Gastroesophageal sphincter (tissue), 3 donors: ENCODE measurements around the gene SRRT.

Experiments
- EP300 ChIP-seq: sonication (generic); formaldehyde crosslinking; IDR thresholded peaks from one replicate; pipeline ENCODE4 v1.6.1; 2017; ENCODE audit warnings: antibody characterized with exemption, mild to moderate bottlenecking
- POLR2A ChIP-seq, 2 donors: fragments of 450-650 bp; IDR thresholded peaks; one replicate each; pipeline ENCODE4 v1.6.1; 2017; ENCODE audit warnings: antibody characterized with exemption in 2 of 2, mild to moderate bottlenecking in 2 of 2, moderate library complexity in 1 of 2
- POLR2AphosphoS5 ChIP-seq: sonication (generic); formaldehyde crosslinking; IDR thresholded peaks from one replicate; pipeline ENCODE4 v1.6.1; 2017; ENCODE audit warnings: antibody characterized with exemption
- TF ChIP-seq, protein P1 (sequence below), 4 experiments: fragments of 200-600 bp in 2 of 4; fragments of 450-650 bp in 2 of 4; sonication (generic) in 1 of 4; IDR thresholded peaks; one replicate each; pipeline ENCODE4 v1.5.1; 2017 to 2019; ENCODE audit warnings: antibody characterized with exemption in 4 of 4, mild to moderate bottlenecking in 2 of 4, moderate library complexity in 2 of 4

DNA sequence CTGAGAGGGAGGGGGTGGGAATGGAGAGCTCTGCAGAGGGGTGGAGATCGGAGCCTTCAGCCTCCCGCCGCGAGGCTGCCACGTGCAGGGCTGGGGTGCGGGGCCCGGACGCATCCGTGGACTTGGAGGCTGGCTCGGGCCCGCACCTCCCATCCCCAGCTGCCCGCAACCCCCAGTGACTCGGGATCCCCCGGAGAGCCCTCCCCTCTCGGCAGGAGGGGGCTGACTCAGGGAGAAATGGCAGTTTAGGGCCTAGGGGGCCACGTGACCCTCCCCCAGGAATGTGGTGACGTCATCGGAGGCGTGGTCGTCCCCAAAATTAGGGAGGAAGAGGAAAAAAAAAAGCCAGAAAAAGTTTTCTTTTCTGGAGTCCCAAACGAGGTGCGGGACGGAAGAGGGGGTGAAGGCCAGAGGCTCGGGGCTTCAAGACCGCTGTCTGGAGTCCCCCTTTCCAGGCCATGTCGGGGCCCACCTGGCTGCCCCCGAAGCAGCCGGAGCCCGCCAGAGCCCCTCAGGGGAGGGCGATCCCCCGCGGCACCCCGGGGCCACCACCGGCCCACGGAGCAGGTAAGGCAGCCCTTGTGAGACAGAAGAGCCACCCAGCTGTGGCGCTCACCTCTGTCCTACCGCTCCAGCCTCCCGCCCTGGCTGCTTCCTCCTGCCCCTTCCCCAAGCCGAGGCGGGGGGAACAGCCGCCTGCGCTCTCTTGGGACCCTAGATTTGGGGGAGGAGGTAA is 7.7 kb upstream of the SRRT start, which contains the start of gene TRIP6:
- TF ChIP-seq, protein P1, sequence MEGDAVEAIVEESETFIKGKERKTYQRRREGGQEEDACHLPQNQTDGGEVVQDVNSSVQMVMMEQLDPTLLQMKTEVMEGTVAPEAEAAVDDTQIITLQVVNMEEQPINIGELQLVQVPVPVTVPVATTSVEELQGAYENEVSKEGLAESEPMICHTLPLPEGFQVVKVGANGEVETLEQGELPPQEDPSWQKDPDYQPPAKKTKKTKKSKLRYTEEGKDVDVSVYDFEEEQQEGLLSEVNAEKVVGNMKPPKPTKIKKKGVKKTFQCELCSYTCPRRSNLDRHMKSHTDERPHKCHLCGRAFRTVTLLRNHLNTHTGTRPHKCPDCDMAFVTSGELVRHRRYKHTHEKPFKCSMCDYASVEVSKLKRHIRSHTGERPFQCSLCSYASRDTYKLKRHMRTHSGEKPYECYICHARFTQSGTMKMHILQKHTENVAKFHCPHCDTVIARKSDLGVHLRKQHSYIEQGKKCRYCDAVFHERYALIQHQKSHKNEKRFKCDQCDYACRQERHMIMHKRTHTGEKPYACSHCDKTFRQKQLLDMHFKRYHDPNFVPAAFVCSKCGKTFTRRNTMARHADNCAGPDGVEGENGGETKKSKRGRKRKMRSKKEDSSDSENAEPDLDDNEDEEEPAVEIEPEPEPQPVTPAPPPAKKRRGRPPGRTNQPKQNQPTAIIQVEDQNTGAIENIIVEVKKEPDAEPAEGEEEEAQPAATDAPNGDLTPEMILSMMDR (IDR thresholded peaks at IDR 0.05): no peak
- TF ChIP-seq POLR2A (IDR thresholded peaks at IDR 0.05) (peak in 1 of 2 donors; percentile 37), EP300 (no peak), POLR2AphosphoS5 (peak; percentile 72)
